OCI-LY1 (cell line): ENCODE measurements around the gene BTNL9.

Experiments used
- EZH2 ChIP-seq: fragments of 200-600 bp; sonication (generic), shearing (Covaris generic); IDR thresholded peaks from 2 replicates; pipeline ENCODE4 v1.8.0; 2017; ENCODE audit warnings: borderline replicate concordance, mixed run types, mild to moderate bottlenecking, antibody characterized with exemption, low read length, moderate library complexity, mixed read lengths
- TF ChIP-seq, protein P1 (sequence below): fragments of 200-600 bp; sonication (generic), shearing (Covaris generic); IDR thresholded peaks from 2 replicates; pipeline ENCODE4 v1.5.1; 2017; ENCODE audit warnings: mild to moderate bottlenecking, antibody characterized with exemption, low read length, moderate library complexity, mixed read lengths

DNA sequence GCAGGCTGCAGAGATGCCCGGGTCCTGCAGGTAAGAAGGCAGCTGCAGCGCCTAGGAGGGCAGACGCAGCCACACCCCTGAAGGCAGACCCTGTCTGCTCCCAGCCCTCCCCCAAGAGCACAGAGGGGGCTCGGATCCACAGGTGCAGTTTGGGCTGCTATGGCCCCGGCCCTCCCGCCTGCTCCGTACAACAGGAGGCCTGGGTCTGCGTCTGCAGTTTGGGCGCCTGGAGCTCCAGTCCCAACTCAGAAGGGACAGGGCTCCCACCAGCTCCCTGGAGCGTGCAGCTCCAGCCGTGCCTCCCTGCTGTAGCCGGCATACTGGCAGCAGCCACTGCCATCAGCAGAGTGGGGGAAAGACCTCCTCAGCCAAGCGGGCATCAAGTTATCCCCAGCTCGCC, 30.5 kb downstream of the BTNL9 start:
- TF ChIP-seq, protein P1, sequence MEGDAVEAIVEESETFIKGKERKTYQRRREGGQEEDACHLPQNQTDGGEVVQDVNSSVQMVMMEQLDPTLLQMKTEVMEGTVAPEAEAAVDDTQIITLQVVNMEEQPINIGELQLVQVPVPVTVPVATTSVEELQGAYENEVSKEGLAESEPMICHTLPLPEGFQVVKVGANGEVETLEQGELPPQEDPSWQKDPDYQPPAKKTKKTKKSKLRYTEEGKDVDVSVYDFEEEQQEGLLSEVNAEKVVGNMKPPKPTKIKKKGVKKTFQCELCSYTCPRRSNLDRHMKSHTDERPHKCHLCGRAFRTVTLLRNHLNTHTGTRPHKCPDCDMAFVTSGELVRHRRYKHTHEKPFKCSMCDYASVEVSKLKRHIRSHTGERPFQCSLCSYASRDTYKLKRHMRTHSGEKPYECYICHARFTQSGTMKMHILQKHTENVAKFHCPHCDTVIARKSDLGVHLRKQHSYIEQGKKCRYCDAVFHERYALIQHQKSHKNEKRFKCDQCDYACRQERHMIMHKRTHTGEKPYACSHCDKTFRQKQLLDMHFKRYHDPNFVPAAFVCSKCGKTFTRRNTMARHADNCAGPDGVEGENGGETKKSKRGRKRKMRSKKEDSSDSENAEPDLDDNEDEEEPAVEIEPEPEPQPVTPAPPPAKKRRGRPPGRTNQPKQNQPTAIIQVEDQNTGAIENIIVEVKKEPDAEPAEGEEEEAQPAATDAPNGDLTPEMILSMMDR: no peak
- no peak for TF ChIP-seq EZH2
